Glutamatergic neuron (in vitro differentiated cells): ENCODE data around the gene SPTBN1. TPM values are rescaled to one million over a fixed set of nuclear protein-coding genes. Genes with fewer than 3 reads are reported as not detected.

Experiments used
- DNase-seq: peaks from one replicate; pipeline ENCODE4 v3.0.0; 2022
- H3K27ac Mint-ChIP-seq: one replicate; pipeline ENCODE4 v1.8.0; 2020; ENCODE audit warnings: mild to moderate bottlenecking, mixed read lengths, inconsistent platforms; ENCODE audit not compliant: unreplicated experiment
- H3K27me3 Mint-ChIP-seq: one replicate; pipeline ENCODE4 v1.8.0; 2020; ENCODE audit warnings: mild to moderate bottlenecking, moderate library complexity, mixed read lengths, inconsistent platforms; ENCODE audit not compliant: unreplicated experiment
- H3K36me3 Mint-ChIP-seq: one replicate; pipeline ENCODE4 v1.8.0; 2020; ENCODE audit warnings: mild to moderate bottlenecking, mixed read lengths, inconsistent platforms; ENCODE audit not compliant: unreplicated experiment
- H3K4me1 Mint-ChIP-seq: one replicate; pipeline ENCODE4 v1.8.0; 2020; ENCODE audit warnings: mild to moderate bottlenecking, low read depth, mixed read lengths, inconsistent platforms; ENCODE audit not compliant: unreplicated experiment
- H3K4me3 Mint-ChIP-seq: one replicate; pipeline ENCODE4 v1.8.0; 2020; ENCODE audit warnings: mild to moderate bottlenecking, mixed read lengths, inconsistent platforms; ENCODE audit not compliant: unreplicated experiment
- H3K9me3 Mint-ChIP-seq: one replicate; pipeline ENCODE4 v1.8.0; 2020; ENCODE audit warnings: mild to moderate bottlenecking, moderate library complexity, mixed read lengths, inconsistent platforms; ENCODE audit not compliant: unreplicated experiment
- CTCF ChIP-seq: fragments of 200-600 bp; sonication (generic); IDR thresholded peaks from one replicate; pipeline ENCODE4 v1.5.0; 2021; ENCODE audit not compliant: partially characterized antibody, unreplicated experiment
- total RNA-seq: library from RNA; stranded (reverse); fragmentation: NEBNext Ultra II Directional; extraction: Animal tissue kit (Norgen Biotek cat#: 25700); gene quantifications from one replicate; pipeline ENCODE4 v1.2.1, GENCODE V29; 2021; ENCODE audit not compliant: unreplicated experiment

Gene SPTBN1
- total RNA-seq, 1 donor from 2014 or later: 385 TPM

- DNase-seq: no peak
- Mint-ChIP-seq H3K4me1 (peaks cover 2% of the 10 kb centered on the region), H3K27me3 (no peaks in the 10 kb centered on the region), H3K27ac (no peak overlapping the region), H3K9me3 (no peaks in the 10 kb centered on the region), H3K36me3 (no peaks in the 10 kb centered on the region), H3K4me3 (no peak overlapping the region)
- no peak for TF ChIP-seq CTCF
Measured at GRCh38 chr2:54685263-54685775, 229.2 kb downstream of the SPTBN1 start.

- Mint-ChIP-seq H3K9me3 (no peaks in the 10 kb centered on the region), H3K4me1 (no peaks in the 10 kb centered on the region), H3K4me3 (no peak overlapping the region), H3K36me3 (no peaks in the 10 kb centered on the region), H3K27me3 (no peaks in the 10 kb centered on the region), H3K27ac (no peak overlapping the region)
- no peak for DNase-seq
- TF ChIP-seq CTCF: no peak
Measured at GRCh38 chr2:54687595-54688152, 231.5 kb downstream of the SPTBN1 start.

GRCh38 chr2:54691445-54692135 lies 235.5 kb downstream of the SPTBN1 start:
- Mint-ChIP-seq H3K4me1 (peaks cover 2% of the 10 kb centered on the region), H3K27me3 (peaks cover 2% of the 10 kb centered on the region), H3K9me3 (no peaks in the 10 kb centered on the region), H3K36me3 (no peaks in the 10 kb centered on the region), H3K4me3 (no peak overlapping the region), H3K27ac (no peak overlapping the region)
- no peak for DNase-seq
- no peak for TF ChIP-seq CTCF

GRCh38 chr2:54692556-54692955 lies 236.4 kb downstream of the SPTBN1 start:
- Mint-ChIP-seq H3K4me1 (peaks cover 2% of the 10 kb centered on the region), H3K4me3 (no peak overlapping the region), H3K9me3 (peaks cover 2% of the 10 kb centered on the region), H3K27ac (no peak overlapping the region), H3K27me3 (peaks cover 2% of the 10 kb centered on the region), H3K36me3 (peaks cover under 1% of the 10 kb centered on the region)
- TF ChIP-seq CTCF: no peak
- no peak for DNase-seq

GRCh38 chr2:54695378-54695777 lies 239.3 kb downstream of the SPTBN1 start:
- Mint-ChIP-seq H3K27me3 (peaks cover 2% of the 10 kb centered on the region), H3K4me3 (no peak overlapping the region), H3K4me1 (peaks cover 2% of the 10 kb centered on the region), H3K27ac (no peak overlapping the region), H3K9me3 (peaks cover 4% of the 10 kb centered on the region), H3K36me3 (peaks cover 8% of the 10 kb centered on the region)
- TF ChIP-seq CTCF: no peak
- DNase-seq: no peak
